SHP77 (cell line): ENCODE data around the gene SELENOT.
"Not testable (repeated sequence)": the region's sequence is repeated elsewhere in the genome, so short reads cannot be mapped to it uniquely, and the experiment has no call there.

Source experiments
- DNase-seq, 2 experiments: peaks; one replicate each; lab custom pipeline; 2025; lab: John Stamatoyannopoulos, UW

SELENOT gene

DNA sequence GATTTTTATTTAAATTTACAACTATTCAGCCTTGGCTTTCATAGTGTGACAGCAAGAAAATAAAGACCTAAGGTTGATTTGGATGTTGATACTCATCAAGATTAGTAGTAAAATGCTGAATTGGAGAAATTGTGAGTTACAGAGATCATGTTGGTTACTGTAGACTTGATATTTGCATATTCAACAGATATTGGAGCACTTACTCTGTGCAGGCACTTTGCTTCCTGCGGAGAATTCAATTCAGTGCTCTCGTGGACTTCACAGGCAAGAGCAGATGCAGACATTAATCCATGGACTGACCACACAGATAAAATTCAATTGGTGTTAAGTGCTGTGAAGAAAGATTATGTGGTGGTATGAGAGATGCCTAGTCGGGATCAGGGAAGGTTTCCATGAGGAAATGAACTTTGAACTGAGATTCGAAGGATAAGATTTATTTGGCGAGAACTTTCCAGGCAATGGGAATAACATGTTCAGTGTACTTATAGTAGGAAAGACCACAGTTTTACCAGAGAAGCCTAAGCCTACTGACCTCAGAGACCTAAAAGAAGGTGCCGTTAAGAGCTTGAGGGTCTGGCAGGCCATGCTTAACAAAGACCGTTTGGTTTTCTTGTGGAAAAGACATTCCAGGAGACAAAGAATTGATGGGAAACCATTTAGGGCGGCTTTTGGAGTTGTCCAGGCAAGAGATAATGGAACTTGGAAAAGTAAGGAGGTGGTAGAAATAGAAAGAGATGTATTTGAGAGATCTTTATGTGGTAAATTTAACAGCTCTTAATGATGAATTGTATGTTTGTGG, 4.3 kb downstream of the SELENOT start:
- no peak for DNase-seq

- DNase-seq, result no peak
These were observed 6.9 kb downstream of the SELENOT start for GRCh38 chr3:150609988-150610387.

GRCh38 chr3:150610785-150611184, 7.7 kb downstream of the SELENOT start:
- DNase-seq, result no peak

GRCh38 chr3:150611666-150612065, 8.5 kb downstream of the SELENOT start:
- no peak for DNase-seq

DNA sequence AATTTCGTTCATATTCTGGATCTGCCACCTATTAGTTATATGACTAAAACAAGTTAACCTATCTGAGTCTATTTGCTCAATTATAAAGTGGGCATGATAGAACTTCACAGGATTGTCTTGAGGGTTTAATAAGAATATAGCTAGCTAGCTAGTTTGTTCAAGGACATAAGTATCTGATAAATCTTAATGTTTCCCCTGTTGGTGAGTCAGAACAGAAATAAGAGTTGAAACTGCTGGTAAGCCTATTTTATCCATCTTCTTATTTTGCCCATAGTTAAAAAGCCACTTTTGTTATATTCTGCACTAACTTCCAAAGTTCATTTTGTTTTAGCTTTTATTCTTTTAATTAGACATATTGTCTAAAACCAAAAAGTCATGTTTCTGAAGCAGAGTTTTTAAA, 9.4 kb downstream of the SELENOT start:
- DNase-seq, result no peak

GRCh38 chr3:150613034-150613433, 9.9 kb downstream of the SELENOT start:
- no peak for DNase-seq

DNA sequence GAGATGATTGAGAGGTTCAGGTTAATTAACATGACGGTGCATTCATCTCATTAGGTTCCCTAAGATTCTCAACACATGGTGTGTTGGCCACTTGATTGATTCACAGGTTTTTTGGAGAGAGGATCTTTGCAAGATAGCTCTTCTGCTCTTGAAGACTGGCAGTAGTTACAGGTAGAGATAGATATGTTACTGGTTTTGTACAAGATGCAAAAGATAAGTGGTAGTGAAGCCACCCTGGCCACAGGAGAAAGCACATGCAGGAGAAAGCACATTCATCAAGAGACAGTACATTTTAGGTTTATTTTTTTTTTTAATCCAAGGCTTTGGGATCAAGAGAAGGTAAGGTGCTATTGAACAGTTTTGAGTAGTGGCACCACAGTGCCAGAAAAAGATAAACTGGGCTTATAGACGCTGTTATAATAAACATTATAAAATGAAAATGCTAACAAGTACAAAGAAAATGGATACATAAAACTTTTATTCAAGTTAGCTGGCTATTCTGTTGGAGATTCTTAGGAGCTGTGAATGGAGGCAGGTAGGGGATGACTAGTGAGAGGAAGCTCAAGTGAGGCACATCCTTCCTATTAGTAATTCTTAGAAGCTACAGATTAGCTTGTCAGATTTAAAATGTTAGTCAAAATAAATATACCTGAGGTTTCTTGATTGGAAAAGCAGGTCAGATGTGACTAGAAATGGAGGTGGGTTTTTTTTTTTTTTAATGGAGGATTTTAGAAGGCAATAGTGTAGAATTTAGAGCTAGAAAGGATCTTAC, 10.8 kb downstream of the SELENOT start:
- no peak for DNase-seq

DNA sequence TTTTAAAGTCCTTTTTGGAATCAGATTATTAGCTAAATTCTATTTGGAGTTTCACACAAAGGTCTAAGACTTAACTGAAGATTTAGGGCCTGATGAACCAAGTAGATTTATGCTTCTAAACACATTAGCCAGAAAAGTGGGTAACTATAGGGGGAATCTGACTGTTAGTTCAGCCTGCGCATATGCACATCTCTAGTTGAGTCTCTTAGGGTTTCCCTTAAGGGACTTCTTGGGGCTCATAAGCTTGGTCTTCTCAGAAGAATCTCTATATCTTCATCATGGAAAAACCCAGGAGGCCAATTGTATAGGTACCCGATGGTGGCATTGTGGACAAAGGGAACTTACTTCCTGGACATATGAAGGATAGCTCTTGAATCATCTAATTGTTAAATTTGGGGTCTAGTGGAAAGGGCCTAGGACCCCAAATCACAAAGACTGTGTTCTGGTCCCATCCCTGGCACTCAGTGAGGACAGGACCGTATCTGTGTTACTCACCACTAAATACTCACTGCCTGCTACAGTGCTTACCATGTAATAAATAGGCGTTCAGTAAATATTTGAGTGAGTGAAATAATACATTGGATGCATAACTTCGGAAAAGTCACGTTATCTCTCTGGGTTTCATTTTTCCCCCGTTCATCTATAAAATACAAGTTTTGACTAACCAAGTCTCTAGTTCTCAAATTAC, 17.0 kb downstream of the SELENOT start:
- DNase-seq, result no peak

GRCh38 chr3:150622955-150623354, 19.8 kb downstream of the SELENOT start:
- not testable (repeated sequence) for DNase-seq

DNA sequence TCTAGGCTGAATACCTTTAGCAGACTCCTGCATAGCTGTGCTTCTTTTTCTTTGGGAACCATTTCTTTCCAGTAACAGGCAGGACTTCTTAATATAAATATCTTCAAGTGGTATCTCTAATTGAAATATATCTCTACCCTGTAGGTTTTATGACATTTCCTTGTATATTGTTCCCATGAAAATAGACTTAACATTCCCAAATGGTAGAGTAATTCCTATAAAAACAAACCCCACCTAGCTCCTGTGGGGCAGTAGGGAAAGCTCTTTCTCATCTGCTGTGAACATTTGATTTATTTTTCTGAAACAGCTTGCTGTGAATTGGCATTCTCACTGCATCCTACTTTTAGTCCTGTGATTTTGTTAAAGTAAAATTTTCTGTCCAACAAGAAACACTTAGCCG, 20.8 kb downstream of the SELENOT start:
- no peak for DNase-seq

- DNase-seq, result no peak
These were observed 23.2 kb downstream of the SELENOT start for GRCh38 chr3:150626148-150626930.

GRCh38 chr3:150627557-150627956, 24.4 kb downstream of the SELENOT start:
- DNase-seq, result no peak

DNA sequence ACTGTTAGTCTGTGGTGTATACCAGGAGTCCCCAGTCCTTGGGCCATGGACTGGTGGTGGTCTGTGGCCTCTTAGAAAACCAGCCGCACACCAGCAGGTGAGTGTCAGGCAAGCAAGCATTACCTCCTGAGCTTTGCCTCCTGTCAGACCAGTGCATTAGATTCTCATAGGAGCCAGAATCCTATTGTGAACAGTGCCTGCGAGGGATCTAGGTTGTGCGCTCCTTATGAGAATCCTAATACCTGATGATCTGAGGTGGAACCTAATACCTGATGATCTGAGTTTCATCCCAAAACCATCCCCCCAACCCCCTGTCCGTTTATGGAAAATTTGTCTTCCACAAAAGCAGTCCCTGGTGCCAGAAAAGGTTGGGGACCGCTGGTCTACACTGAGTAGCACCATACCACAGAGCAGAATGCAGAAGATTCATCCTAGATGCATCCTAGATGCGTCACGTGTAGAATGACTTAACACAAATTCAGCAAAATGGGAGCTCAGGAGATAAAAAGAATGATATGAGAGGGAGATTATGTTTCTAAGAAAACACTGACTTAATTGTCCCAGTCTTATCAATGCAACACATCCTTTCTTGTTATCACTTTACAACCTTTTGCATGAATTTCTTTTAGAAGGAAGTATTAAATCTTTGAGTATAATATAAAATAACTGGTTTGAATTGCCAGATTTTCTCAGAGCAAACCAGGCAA, 28.5 kb downstream of the SELENOT start:
- DNase-seq, result no peak

DNA sequence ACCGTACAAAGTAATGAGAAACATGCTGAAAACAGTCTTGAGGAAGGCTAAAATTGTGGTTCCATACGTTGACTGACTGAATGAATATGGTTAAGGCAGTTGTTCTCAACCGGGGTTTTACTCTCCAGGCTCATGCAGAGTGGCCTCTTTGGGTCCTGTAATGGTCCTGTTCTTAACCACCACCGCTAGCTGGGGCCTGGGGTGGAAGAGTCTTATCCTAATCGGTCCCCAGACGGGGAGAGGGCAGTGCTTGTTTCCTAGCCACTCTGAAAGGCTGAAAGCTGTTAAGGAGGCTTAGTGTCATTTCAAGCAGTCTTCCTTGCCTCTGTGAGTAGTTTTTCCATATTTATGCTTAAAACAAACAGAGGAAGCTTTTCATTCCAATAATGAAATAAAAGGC, 32.0 kb downstream of the SELENOT start:
- DNase-seq, result no peak

- no peak for DNase-seq
These were observed 32.4 kb downstream of the SELENOT start for GRCh38 chr3:150635526-150635925.

DNA sequence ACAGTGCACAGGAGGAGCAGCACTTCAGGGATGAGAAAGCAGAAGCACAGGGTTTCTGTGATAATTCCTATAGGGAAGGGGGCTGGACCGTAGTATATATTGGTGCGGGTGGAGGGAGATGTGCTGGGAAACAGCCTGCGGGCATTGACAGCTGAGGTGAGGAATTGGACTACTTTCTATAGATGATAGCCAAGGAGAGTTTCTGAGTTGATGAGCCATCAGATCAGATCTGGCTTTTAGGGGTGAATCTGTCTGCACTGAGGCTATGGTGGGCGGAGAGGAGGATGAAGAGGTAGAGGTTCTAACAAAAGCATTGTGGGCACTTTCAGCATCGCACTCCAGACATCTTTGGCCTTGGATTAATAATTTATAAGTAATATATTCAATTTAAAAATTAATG, 33.1 kb downstream of the SELENOT start:
- no peak for DNase-seq

- no peak for DNase-seq
These were observed 36.1 kb downstream of the SELENOT start for GRCh38 chr3:150639262-150639661.

GRCh38 chr3:150640256-150640655, 37.1 kb downstream of the SELENOT start:
- no peak for DNase-seq

DNA sequence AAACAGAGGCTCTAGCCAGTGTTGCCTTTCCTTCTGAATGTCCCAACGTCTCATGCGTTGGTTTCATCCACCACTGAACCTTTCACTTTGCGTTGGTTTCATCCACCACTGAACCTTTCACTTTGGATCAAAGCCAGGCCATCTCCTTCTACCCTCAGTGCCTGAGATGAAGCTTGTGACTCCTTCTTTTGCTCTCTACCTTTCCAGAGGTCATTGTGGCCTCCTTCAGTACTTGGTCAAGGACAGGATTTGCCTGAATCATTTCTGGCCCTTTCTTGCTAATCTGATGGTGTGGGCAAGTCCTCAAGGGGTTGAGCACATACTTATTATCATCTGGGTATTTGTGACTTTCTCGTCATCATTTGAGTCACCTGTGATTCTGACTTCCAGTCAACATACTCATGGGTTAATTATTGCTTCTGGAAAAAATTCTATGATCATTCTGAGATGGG, 50.0 kb downstream of the SELENOT start:
- DNase-seq, result no peak

DNA sequence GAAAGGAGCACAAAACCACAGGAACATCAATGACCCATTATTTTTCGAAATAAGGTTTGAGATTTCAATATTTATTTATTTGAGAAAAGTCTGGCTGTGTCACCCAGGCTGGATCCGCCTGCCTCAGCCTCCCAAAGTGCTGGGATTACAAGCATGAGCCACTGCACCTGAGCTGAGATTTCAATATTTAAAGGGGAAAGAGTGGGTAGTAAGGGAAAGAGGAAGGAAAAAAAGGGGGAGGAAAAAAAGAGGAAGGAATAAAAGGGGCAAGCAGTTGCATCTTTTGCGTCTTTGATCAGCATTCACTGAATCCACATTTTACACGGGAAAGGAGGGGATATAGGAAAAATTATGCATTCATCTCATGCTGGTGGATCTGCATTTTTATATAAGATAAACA, 53.2 kb downstream of the SELENOT start:
- DNase-seq, result no peak
